Astrocyte (in vitro differentiated cells and primary cell): ENCODE data around the gene RAC2.

Experiments
- EZH2 ChIP-seq: IDR thresholded peaks from 2 replicates; pipeline ENCODE4 v1.6.1; 2012; ENCODE audit warnings: mild to moderate bottlenecking, low read length, inconsistent platforms; ENCODE audit not compliant: insufficient read depth
- TF ChIP-seq, protein P1 (sequence below): IDR thresholded peaks from 2 replicates; pipeline ENCODE4 v1.5.1; 2011; ENCODE audit warnings: low read depth, mild to moderate bottlenecking, inconsistent platforms, low read length, moderate library complexity; ENCODE audit not compliant: insufficient read depth

DNA sequence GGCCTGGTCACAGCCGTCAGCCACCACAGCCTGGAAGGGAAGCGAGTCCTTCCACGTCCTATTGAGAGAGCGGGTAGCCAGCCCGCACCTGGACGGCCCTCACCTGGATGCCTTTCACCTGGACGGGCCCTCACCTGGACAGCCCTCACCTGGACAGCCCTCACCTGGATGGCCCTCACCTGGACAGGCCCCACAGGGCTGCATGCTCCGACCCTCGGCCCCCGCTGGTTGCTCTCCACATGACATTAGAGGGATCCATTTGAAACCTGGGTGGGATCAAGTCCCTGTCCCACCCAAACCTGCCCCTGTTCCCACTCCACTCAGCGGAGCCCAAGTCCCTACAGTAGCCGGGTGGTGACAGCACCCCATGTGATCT lies 59.7 kb downstream of the RAC2 start:
- TF ChIP-seq, protein P1, sequence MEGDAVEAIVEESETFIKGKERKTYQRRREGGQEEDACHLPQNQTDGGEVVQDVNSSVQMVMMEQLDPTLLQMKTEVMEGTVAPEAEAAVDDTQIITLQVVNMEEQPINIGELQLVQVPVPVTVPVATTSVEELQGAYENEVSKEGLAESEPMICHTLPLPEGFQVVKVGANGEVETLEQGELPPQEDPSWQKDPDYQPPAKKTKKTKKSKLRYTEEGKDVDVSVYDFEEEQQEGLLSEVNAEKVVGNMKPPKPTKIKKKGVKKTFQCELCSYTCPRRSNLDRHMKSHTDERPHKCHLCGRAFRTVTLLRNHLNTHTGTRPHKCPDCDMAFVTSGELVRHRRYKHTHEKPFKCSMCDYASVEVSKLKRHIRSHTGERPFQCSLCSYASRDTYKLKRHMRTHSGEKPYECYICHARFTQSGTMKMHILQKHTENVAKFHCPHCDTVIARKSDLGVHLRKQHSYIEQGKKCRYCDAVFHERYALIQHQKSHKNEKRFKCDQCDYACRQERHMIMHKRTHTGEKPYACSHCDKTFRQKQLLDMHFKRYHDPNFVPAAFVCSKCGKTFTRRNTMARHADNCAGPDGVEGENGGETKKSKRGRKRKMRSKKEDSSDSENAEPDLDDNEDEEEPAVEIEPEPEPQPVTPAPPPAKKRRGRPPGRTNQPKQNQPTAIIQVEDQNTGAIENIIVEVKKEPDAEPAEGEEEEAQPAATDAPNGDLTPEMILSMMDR = no peak
- TF ChIP-seq EZH2 = no peak
